GM10266 (cell line): ENCODE measurements around the gene LRP1-AS.

ENCODE experiments used
- DNase-seq: peaks from one replicate; pipeline ENCODE4 v3.0.0; 2012; ENCODE audit errors: extremely low spot score
- TF ChIP-seq, protein P1 (sequence below): IDR thresholded peaks from 2 replicates; pipeline ENCODE4 v1.5.1; 2012; ENCODE audit warnings: mild to moderate bottlenecking, low read depth; ENCODE audit not compliant: control insufficient read depth, insufficient read depth; ENCODE audit errors: missing control alignments

LRP1-AS gene

DNA sequence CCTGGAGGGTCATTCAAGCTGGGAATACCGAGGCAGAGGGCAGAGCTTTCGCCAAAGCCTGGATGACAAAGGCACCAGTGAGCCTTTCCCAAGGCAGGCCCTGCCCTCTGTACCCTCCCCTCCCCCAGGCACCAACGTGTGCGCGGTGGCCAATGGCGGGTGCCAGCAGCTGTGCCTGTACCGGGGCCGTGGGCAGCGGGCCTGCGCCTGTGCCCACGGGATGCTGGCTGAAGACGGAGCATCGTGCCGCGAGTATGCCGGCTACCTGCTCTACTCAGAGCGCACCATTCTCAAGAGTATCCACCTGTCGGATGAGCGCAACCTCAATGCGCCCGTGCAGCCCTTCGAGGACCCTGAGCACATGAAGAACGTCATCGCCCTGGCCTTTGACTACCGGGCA is 38.0 kb upstream of the LRP1-AS start:
- TF ChIP-seq, protein P1, sequence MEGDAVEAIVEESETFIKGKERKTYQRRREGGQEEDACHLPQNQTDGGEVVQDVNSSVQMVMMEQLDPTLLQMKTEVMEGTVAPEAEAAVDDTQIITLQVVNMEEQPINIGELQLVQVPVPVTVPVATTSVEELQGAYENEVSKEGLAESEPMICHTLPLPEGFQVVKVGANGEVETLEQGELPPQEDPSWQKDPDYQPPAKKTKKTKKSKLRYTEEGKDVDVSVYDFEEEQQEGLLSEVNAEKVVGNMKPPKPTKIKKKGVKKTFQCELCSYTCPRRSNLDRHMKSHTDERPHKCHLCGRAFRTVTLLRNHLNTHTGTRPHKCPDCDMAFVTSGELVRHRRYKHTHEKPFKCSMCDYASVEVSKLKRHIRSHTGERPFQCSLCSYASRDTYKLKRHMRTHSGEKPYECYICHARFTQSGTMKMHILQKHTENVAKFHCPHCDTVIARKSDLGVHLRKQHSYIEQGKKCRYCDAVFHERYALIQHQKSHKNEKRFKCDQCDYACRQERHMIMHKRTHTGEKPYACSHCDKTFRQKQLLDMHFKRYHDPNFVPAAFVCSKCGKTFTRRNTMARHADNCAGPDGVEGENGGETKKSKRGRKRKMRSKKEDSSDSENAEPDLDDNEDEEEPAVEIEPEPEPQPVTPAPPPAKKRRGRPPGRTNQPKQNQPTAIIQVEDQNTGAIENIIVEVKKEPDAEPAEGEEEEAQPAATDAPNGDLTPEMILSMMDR = no peak
- no peak for DNase-seq

DNA sequence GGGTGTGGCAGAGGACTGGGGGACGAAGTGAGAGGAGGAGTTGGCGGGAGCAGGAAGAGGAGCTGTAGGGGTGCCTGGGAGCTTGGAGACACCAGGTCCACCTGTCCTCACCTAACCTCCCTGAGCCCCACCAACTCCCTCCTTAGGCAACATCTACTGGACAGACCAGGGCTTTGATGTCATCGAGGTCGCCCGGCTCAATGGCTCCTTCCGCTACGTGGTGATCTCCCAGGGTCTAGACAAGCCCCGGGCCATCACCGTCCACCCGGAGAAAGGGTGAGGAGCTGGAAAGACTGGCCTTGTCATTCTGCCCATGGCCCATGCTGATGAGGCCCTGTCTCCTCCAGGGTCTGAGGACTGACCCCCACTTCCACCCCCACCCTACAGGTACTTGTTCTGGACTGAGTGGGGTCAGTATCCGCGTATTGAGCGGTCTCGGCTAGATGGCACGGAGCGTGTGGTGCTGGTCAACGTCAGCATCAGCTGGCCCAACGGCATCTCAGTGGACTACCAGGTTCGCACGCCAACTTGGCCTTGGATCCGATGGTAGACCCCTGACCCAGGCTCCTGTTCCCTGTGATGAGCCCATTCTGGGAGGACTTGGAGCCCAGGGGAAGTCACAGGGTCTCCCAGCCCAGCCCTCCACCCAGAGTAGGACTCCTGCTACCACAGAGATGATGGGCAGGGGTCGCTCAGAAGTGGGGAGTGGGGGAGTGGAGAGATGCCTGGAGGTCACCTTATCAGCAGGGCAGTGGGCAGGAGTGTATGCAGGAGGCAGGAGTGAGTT is 36.7 kb upstream of the LRP1-AS start:
- no peak for DNase-seq
- TF ChIP-seq, protein P1 = no peak

DNA sequence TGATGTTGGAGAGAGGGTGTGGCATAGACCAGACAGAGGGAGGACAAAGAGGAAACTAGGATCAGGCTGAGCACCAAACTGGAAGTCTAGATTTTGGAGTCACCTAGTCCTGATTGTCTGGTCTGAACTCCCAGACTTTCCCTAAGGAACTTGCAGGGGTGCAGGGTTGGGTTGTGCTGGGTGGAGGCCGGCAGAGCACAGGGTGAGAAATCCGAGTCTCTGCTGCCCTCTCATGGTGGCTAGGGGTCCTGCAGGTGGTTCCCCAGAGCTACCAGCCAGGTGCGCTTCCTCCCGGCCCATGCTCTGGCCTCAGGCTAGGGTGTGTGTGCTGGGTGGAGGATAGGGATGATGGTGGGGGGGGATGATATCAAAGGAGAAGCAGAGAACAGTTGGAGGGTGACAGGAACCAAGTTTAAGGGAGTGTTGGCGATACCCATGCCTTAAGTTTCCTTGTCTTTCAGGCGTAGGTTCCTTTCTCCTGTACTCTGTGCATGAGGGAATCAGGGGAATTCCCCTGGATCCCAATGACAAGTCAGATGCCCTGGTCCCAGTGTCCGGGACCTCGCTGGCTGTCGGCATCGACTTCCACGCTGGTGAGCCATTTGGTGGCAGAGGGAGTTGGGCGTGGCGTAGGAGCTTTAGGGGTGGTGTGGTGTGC is 35.6 kb upstream of the LRP1-AS start:
- TF ChIP-seq, protein P1 = peak; percentile 94
- DNase-seq = peak; percentile 95

DNA sequence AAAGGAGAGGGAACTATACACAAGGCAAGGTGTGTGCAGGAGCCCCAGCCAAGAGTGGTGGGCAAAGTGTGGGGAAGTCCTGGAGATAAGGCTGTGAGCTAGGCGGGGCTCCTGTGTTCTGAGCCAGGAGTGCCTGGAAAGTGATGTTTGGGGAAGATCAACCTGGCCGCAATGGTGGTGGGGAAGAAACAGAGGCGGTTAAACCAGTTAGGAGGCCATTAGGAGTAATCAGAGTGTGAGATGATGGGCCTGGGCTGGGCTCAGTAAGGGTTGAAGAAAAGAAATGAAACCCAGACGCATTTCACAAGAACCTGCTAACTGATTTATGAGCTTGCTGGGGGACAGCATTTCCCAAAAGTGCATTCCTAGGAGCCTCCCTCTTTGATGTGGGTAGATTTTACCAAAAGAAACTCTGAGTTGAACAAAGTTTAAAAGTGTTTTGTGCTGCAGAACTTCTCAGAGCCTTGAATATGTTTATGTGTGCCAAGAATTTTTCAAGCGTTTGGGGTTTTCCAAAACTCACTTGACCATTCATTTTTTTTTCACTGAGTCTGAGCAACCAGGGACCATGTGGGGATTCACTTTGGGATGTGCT is 34.2 kb upstream of the LRP1-AS start:
- TF ChIP-seq, protein P1 = no peak
- DNase-seq = no peak

DNA sequence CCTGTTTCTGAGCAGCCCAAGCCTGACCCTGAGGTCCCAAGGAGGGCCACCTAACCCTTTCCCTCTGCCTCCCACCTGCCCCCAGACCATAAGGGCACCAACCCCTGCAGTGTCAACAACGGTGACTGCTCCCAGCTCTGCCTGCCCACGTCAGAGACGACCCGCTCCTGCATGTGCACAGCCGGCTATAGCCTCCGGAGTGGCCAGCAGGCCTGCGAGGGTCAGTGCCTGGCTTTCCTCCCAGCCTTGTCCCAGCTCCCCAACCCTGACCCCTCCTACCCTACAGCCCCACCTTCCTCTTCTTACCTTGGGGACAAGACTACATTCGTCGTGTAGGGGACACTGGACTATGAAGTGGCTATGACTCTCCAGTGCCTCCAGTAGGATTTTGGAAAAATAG is 33.7 kb upstream of the LRP1-AS start:
- TF ChIP-seq, protein P1 = no peak
- no peak for DNase-seq

DNA sequence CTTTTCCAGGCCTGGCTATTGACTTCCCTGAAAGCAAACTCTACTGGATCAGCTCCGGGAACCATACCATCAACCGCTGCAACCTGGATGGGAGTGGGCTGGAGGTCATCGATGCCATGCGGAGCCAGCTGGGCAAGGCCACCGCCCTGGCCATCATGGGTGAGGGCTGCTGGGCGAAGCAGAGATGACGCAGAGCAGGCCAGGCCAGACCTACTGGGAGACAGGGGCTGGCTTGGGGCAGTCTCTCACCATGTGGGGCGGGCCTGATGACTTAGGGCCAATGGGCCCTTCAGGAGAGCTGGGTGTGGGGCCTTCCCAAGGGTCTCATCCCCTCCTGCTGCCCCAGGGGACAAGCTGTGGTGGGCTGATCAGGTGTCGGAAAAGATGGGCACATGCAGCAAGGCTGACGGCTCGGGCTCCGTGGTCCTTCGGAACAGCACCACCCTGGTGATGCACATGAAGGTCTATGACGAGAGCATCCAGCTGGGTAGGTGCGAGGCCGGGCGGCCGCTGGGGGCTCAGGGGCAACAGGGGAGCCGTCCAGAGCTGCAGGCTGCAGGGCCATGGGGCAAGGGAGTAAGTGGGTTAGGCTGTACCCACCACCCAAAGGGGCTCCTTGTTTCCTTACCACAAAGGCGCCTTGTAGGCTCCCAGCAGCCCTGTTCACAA is 33.0 kb upstream of the LRP1-AS start:
- no peak for DNase-seq
- TF ChIP-seq, protein P1 = no peak
